PC-9 (cell line): ENCODE data around the gene VPS13D.

Experiments
- CTCF ChIP-seq: fragments of 200-600 bp; sonication (generic); conservative IDR thresholded peaks from 2 replicates; pipeline ENCODE4 v1.6.1; 2017; ENCODE audit warnings: mixed run types, antibody characterized with exemption, mild to moderate bottlenecking, moderate library complexity
- EZH2 ChIP-seq: fragments of 200-600 bp; sonication (generic); IDR thresholded peaks from 2 replicates; pipeline ENCODE4 v1.8.0; 2017; ENCODE audit warnings: antibody characterized with exemption, low read depth

- TF ChIP-seq CTCF: no peak
- no peak for TF ChIP-seq EZH2
These were observed 851 bp upstream of the VPS13D start for GRCh38 chr1:12228979-12229378.
